GM12878 (cell line): ENCODE data around the gene ADRA2B. TPM values are rescaled to one million over a fixed set of nuclear protein-coding genes. Genes with fewer than 3 reads are reported as not detected.

Experiments used
- ATAC-seq: fragments of 200-7000 bp; cut with Tn5 transposase; 3 replicates; pipeline ENCODE4 v1.9.1; 2020; ENCODE audit warnings: mild to moderate bottlenecking, moderate library complexity
- BruUV-seq: library from RNA; stranded (reverse); fragments of 400-500 nt; replicated peaks from 2 replicates; lab custom pipeline; 2021; lab: Mats Ljungman, UMichigan
- CTCF ChIA-PET: fragments of 300-600 bp; sonication (Branson Sonifier 250); formaldehyde crosslinking; extraction: SDS; loops from one replicate; lab custom pipeline; 2021; ENCODE audit warnings: inconsistent platforms; lab: Yijun Ruan, JAX
- POLR2A ChIA-PET: fragments of 350-600 bp; formaldehyde crosslinking; extraction: SDS; loops from one replicate; lab custom pipeline; 2021; ENCODE audit warnings: inconsistent platforms; lab: Charles Lee
- RAD21 ChIA-PET: fragments of 300-600 bp; sonication (Branson Sonifier 250); formaldehyde crosslinking; loops from one replicate; lab custom pipeline; 2023; ENCODE audit warnings: antibody characterized with exemption; ENCODE audit not compliant: unreplicated experiment; lab: Charles Lee
- SMC1A ChIA-PET: fragments of 300-600 bp; sonication (Branson Sonifier 250); formaldehyde crosslinking; loops from one replicate; lab custom pipeline; 2023; ENCODE audit not compliant: unreplicated experiment, uncharacterized antibody; lab: Charles Lee
- DNase-seq: peaks from one replicate; pipeline ENCODE4 v3.0.0-alpha.2; 2011; ENCODE audit warnings: low read depth, low spot score
- FAIRE-seq: peaks from 3 replicates; lab custom pipeline; 2011; peaks lifted over from hg19 to GRCh38; lab: Jason Lieb, UNC
- H2AFZ ChIP-seq: 2 replicates; pipeline ENCODE4 v1.6.0; 2011; ENCODE audit warnings: low read depth, low read length, control low read depth; ENCODE audit not compliant: control insufficient read depth
- H3K27ac ChIP-seq: 2 replicates; pipeline ENCODE4 v1.5.1; 2011; ENCODE audit warnings: control low read depth; ENCODE audit not compliant: control insufficient read depth, insufficient read depth
- H3K27me3 ChIP-seq, 2 experiments: replicated peaks in 1 of 2; 2 replicates each; pipeline versions ENCODE4 v1.6.0 to v1.6.1; 2011; ENCODE audit warnings: low read length in 1 of 2; ENCODE audit not compliant: control insufficient read depth in 2 of 2, insufficient read depth in 2 of 2
- H3K36me3 ChIP-seq, 2 experiments: 2 replicates each; pipeline ENCODE4 v1.5.1; 2011; ENCODE audit warnings: low read length in 1 of 2; ENCODE audit not compliant: control insufficient read depth in 2 of 2, insufficient read depth in 2 of 2
- H3K4me1 ChIP-seq: 2 replicates; pipeline ENCODE4 v1.6.1; 2011; ENCODE audit warnings: mild to moderate bottlenecking, low read length, moderate library complexity, mixed read lengths; ENCODE audit not compliant: control insufficient read depth, insufficient read depth
- H3K4me2 ChIP-seq: 2 replicates; pipeline ENCODE4 v1.6.0; 2011; ENCODE audit warnings: control low read depth; ENCODE audit not compliant: control insufficient read depth, insufficient read depth
- H3K4me3 ChIP-seq: fragments of 200-600 bp; sonication (generic); 2 replicates; pipeline ENCODE4 v1.5.1; 2016
- H3K79me2 ChIP-seq: 2 replicates; pipeline ENCODE4 v1.6.0; 2011; ENCODE audit warnings: low read length; ENCODE audit not compliant: control insufficient read depth, insufficient read depth
- H3K9ac ChIP-seq: 2 replicates; pipeline ENCODE4 v1.8.0; 2011; ENCODE audit warnings: low read length, control low read depth, mixed read lengths; ENCODE audit not compliant: control insufficient read depth, insufficient read depth
- H3K9me3 ChIP-seq: replicated peaks from 3 replicates; pipeline ENCODE4 v1.5.1; 2011; ENCODE audit warnings: mild to moderate bottlenecking, low read length; ENCODE audit not compliant: control insufficient read depth, insufficient read depth
- H4K20me1 ChIP-seq: 2 replicates; pipeline ENCODE4 v1.6.0; 2011; ENCODE audit not compliant: control insufficient read depth, insufficient read depth
- BACH1 ChIP-seq: fragments of 450-650 bp; IDR thresholded peaks from 2 replicates; pipeline ENCODE4 v1.6.1; 2017; ENCODE audit warnings: mild to moderate bottlenecking, borderline replicate concordance
- MXI1 ChIP-seq: fragments of 150-350 bp; IDR thresholded peaks from 2 replicates; pipeline ENCODE4 v1.6.1; 2011; ENCODE audit warnings: low read depth, mild to moderate bottlenecking, inconsistent platforms, low read length, improper control_type of control experiment
- RCOR1 ChIP-seq: conservative IDR thresholded peaks from 2 replicates; pipeline ENCODE4 v1.6.1; 2012; ENCODE audit warnings: low read depth, low read length, improper control_type of control experiment
- SUZ12 ChIP-seq: fragments of 200-600 bp; sonication (generic); IDR thresholded peaks from one replicate; pipeline ENCODE4 v1.6.1; 2018; ENCODE audit warnings: antibody characterized with exemption, mild to moderate bottlenecking; ENCODE audit not compliant: unreplicated experiment
- WGBS: methylation state at CpG from one replicate; pipeline ENCODE4 v1.1.6; 2016; ENCODE audit warnings: low lambda C conversion rate; ENCODE audit not compliant: insufficient replicate concordance, insufficient coverage; ENCODE audit errors: missing lambda C conversion rate; 5-methylcytosine and 5-hydroxymethylcytosine counted together
- in situ Hi-C: fragments of 300-500 bp; cut with MboI; formaldehyde crosslinking; loops from 9 replicates; pipeline ENCODE4 v1.14.3; 2018; ENCODE audit warnings: mixed read lengths
- intact Hi-C: fragments of 100-400 bp; cut with micrococcal nuclease; formaldehyde crosslinking; loops from one replicate; pipeline ENCODE4 v1.14.2; 2022; ENCODE audit not compliant: unreplicated experiment
- polyA plus RNA-seq, 11 experiments: library from polyadenylated mRNA; depleted of rRNA in 4 of 11; unstranded in 6 of 11; stranded (reverse) in 5 of 11; fragments of >200 nt; fragmentation: Nextera tagmentation in 4 of 11; fragmentation: Illumina TruSeq in 1 of 11; extraction: Ambion mirVana in 4 of 11; extraction: Trizol in 1 of 11; gene quantifications; 1 replicate in 1 of 11; 2 replicates in 10 of 11; pipeline versions ENCODE4 v1.2.1 to v1.2.3, GENCODE V29; 2011 to 2016; ENCODE audit warnings: inconsistent platforms in 2 of 11, missing spikeins in 2 of 11, low read depth in 1 of 11
- total RNA-seq, 4 experiments: library from RNA; depleted of rRNA in 3 of 4; stranded (reverse); fragments of >200 nt in 3 of 4; fragmentation: Illumina TruSeq in 1 of 4; extraction: Trizol in 1 of 4; gene quantifications; 2 replicates each; pipeline versions ENCODE4 v1.2.1 to v1.2.3, GENCODE V29; 2013 to 2021
- TF ChIP-seq, protein P1 (sequence below): IDR thresholded peaks from 2 replicates; pipeline ENCODE4 v1.6.1; 2011; ENCODE audit warnings: borderline replicate concordance, low read depth, mild to moderate bottlenecking, moderate library complexity, mixed read lengths, low read length; ENCODE audit not compliant: insufficient read depth; ENCODE audit errors: extremely low read length
- TF ChIP-seq, protein P2 (sequence below): fragments of 450-650 bp; formaldehyde crosslinking; IDR thresholded peaks from 2 replicates; pipeline ENCODE4 v1.4.0; 2022; ENCODE audit warnings: mild to moderate bottlenecking, moderate library complexity
- TF ChIP-seq, protein P3 (sequence below): fragments of 450-650 bp; IDR thresholded peaks from 2 replicates; pipeline ENCODE4 v1.6.1; 2016; ENCODE audit warnings: mild to moderate bottlenecking
- TF ChIP-seq, protein P4 (sequence below): fragments of 450-650 bp; IDR thresholded peaks from 2 replicates; pipeline ENCODE4 v1.6.1; 2017; ENCODE audit warnings: mild to moderate bottlenecking, moderate library complexity

ADRA2B gene
- total and polyA plus RNA-seq, 10 of the 15 experiments (the other 5 are each of a cell fraction or from before 2014, with no cell fraction given) = 0.01 to 0.10 (median 0.04) TPM; not detected in 6

DNA sequence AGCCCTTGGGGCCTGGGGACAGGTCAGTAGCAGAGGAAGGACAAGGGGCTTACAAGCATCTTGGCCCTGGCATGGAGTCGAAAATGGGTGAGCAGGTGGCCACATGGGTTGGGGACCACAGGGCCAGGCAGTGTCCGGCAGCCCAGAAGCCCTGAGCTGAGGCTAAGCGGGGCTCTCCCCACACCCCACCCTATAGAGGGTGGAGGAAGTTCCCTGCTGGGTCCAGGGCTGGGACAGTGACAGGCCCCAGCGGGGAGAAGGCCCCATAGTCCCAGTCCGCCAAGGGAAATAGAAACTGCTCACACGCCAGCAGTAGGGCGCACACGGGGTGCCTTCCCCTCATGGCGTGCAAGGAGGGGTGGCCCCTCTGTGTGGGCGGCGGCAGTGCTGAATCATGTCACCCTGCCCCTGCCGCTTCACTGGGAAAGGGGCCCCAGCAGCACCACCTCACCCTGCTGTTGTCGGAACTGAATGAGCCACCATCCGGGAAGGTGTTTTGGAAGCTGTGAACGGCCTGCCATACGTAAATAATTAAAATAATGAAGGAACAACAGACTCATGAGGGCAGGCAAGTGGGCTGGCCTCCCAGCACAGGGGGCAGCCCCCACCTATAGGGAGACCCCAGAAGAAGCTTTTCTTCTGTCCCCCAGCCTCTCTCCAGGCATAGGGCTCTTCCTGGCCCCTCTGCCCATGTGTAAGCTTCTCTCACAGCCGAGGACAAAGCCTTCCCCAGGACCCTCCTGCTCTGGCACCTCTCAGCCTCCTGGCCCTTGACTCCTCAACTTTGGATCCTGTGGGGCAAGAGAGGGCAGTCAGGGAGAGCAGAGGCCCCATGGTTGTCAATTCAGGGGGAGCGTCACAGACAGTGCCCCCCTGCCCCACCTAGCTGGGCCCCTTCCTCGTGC is 41.5 kb upstream of the ADRA2B start:
- peaks cover 3% of the 10 kb centered on the region; the same call in 2 of the 3 replicates for H3K9me3 ChIP-seq
- H4K20me1 ChIP-seq = no peaks in the 10 kb centered on the region
- TSS peak; percentile 97 for BruUV-seq
- WGBS = 5% methylated on average over 19 of the region's 19 CpGs
- no peaks in the 10 kb centered on the region for H3K27me3 ChIP-seq
- H3K4me1 ChIP-seq = peaks cover 60% of the 10 kb centered on the region
- RAD21 ChIA-PET = interaction anchor here (0.6 to 6.3 kb wide), 10 partner anchors 9 to 109 kb away, joined by 3 to 182 read pairs (median 4); partner anchors contain the start of genes ASTL and DUSP2
- no peaks in the 10 kb centered on the region for H3K79me2 ChIP-seq
- peak; percentile 80 for ATAC-seq
- SMC1A ChIA-PET = interaction anchor here (0.8 to 6.6 kb wide), 8 partner anchors 8 to 166 kb away, joined by 3 to 139 read pairs (median 4); partner anchors contain the start of genes ASTL and DUSP2
- CTCF ChIA-PET = interaction anchor here (0.8 to 4.2 kb wide), 7 partner anchors 12 to 47 kb away, joined by 3 to 42 read pairs (median 4); partner anchors contain the start of gene DUSP2
- peak overlapping the region; percentile 95 for H3K27ac ChIP-seq
- intact Hi-C loops (loop anchor here (1.0 kb wide), 1 partner anchor 13 kb away; the partner anchor contains the start of gene DUSP2), in situ Hi-C loops (no loop called here)
- peak overlapping the region; percentile 21; the same call in 1 of the 2 replicates for H3K4me3 ChIP-seq
- H3K4me2 ChIP-seq = peak overlapping the region; percentile 78
- H3K36me3 ChIP-seq = no peaks in the 10 kb centered on the region
- H3K9ac ChIP-seq = peak overlapping the region; percentile 68
- peak overlapping the region; percentile 70 for H2AFZ ChIP-seq
- POLR2A ChIA-PET = interaction anchor here (0.6 to 6.4 kb wide), 8 partner anchors 13 to 370 kb away, joined by 3 to 161 read pairs (median 8); partner anchors contain the start of genes ASTL, DUSP2, ITPRIPL1 and STARD7
- peak; percentile 69 for FAIRE-seq
- peak; percentile 76 for DNase-seq
- no peak for TF ChIP-seq SUZ12
- peak; percentile 98 for TF ChIP-seq BACH1
- TF ChIP-seq RCOR1 = no peak; the same call in 1 of the 2 replicates
- TF ChIP-seq, protein P1, sequence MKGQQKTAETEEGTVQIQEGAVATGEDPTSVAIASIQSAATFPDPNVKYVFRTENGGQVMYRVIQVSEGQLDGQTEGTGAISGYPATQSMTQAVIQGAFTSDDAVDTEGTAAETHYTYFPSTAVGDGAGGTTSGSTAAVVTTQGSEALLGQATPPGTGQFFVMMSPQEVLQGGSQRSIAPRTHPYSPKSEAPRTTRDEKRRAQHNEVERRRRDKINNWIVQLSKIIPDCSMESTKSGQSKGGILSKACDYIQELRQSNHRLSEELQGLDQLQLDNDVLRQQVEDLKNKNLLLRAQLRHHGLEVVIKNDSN = no peak
- TF ChIP-seq MXI1 = peak; percentile 85
- TF ChIP-seq, protein P2, sequence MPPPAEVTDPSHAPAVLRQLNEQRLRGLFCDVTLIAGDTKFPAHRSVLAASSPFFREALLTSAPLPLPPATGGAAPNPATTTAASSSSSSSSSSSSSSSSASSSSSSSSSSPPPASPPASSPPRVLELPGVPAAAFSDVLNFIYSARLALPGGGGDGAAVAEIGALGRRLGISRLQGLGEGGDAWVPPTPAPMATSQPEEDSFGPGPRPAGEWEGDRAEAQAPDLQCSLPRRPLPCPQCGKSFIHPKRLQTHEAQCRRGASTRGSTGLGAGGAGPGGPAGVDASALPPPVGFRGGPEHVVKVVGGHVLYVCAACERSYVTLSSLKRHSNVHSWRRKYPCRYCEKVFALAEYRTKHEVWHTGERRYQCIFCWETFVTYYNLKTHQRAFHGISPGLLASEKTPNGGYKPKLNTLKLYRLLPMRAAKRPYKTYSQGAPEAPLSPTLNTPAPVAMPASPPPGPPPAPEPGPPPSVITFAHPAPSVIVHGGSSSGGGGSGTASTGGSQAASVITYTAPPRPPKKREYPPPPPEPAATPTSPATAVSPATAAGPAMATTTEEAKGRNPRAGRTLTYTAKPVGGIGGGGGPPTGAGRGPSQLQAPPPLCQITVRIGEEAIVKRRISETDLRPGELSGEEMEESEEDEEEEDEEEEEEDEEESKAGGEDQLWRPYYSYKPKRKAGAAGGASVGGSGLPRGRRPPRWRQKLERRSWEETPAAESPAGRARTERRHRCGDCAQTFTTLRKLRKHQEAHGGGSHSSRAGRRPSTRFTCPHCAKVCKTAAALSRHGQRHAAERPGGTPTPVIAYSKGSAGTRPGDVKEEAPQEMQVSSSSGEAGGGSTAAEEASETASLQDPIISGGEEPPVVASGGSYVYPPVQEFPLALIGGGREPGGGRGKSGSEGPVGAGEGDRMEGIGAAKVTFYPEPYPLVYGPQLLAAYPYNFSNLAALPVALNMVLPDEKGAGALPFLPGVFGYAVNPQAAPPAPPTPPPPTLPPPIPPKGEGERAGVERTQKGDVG (CRISPR knock-in tag) = no peak
- TF ChIP-seq, protein P3, sequence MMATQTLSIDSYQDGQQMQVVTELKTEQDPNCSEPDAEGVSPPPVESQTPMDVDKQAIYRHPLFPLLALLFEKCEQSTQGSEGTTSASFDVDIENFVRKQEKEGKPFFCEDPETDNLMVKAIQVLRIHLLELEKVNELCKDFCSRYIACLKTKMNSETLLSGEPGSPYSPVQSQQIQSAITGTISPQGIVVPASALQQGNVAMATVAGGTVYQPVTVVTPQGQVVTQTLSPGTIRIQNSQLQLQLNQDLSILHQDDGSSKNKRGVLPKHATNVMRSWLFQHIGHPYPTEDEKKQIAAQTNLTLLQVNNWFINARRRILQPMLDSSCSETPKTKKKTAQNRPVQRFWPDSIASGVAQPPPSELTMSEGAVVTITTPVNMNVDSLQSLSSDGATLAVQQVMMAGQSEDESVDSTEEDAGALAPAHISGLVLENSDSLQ = peak; percentile 56; the same call in 1 of the 2 replicates
- TF ChIP-seq, protein P4, sequence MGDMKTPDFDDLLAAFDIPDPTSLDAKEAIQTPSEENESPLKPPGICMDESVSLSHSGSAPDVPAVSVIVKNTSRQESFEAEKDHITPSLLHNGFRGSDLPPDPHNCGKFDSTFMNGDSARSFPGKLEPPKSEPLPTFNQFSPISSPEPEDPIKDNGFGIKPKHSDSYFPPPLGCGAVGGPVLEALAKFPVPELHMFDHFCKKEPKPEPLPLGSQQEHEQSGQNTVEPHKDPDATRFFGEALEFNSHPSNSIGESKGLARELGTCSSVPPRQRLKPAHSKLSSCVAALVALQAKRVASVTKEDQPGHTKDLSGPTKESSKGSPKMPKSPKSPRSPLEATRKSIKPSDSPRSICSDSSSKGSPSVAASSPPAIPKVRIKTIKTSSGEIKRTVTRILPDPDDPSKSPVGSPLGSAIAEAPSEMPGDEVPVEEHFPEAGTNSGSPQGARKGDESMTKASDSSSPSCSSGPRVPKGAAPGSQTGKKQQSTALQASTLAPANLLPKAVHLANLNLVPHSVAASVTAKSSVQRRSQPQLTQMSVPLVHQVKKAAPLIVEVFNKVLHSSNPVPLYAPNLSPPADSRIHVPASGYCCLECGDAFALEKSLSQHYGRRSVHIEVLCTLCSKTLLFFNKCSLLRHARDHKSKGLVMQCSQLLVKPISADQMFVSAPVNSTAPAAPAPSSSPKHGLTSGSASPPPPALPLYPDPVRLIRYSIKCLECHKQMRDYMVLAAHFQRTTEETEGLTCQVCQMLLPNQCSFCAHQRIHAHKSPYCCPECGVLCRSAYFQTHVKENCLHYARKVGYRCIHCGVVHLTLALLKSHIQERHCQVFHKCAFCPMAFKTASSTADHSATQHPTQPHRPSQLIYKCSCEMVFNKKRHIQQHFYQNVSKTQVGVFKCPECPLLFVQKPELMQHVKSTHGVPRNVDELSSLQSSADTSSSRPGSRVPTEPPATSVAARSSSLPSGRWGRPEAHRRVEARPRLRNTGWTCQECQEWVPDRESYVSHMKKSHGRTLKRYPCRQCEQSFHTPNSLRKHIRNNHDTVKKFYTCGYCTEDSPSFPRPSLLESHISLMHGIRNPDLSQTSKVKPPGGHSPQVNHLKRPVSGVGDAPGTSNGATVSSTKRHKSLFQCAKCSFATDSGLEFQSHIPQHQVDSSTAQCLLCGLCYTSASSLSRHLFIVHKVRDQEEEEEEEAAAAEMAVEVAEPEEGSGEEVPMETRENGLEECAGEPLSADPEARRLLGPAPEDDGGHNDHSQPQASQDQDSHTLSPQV = peak; percentile 71; the same call in 1 of the 2 replicates
